ENCODE results near the gene RNF213. TPM values are rescaled to one million over a fixed set of nuclear protein-coding genes. Genes with fewer than 3 reads are reported as not detected.

The RNF213 gene
- total RNA-seq, 3 donors from 2014 or later = 135 to 143 (median 136) TPM

DNA sequence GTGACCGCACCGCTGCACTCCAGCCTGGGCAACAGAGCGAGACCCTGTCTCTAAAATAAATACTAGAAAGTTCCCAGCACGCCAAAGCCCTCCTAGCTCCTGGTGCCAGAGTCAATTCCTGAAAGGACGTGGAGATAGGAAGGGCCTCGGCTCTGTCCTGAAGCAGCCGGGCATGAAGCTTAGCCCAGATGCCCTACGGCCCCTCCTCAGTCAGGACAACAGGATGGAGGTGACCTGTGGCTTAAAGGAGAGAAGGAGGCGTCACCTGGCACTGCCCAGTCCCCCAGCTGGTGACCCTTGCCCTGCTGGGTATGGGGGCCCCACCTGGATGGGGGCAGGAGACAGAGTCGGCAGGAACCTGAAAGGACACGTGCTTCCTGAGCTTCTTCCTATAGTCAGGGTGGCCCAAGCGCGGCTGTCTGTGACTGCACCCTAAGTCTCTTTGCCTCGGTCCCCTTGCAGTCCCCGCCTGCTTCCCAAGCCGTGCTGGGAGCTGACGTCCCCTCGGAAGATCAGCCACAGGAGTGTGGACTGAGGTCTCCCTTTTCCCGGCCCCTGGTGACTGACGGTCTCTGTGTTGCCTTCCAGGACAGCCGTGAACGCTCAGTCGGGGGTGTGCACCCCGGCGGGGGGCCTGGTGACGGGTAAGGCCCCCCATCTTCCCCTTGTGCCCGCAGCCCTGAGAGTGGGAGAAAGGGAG lies 14.9 kb upstream of the RNF213 start:
- Histone ChIP-seq H3K4me3 (no peak overlapping the region), H3K4me1 (ENCODE audit: low read depth) (no peaks in the 10 kb centered on the region), H3K9me3 (no peaks in the 10 kb centered on the region), H3K36me3 (ENCODE audit: low read depth) (no peaks in the 10 kb centered on the region)
- ATAC-seq (no peak), DNase-seq (peak in 1 of 3 donors; percentile 42)
- TF ChIP-seq, protein P1, sequence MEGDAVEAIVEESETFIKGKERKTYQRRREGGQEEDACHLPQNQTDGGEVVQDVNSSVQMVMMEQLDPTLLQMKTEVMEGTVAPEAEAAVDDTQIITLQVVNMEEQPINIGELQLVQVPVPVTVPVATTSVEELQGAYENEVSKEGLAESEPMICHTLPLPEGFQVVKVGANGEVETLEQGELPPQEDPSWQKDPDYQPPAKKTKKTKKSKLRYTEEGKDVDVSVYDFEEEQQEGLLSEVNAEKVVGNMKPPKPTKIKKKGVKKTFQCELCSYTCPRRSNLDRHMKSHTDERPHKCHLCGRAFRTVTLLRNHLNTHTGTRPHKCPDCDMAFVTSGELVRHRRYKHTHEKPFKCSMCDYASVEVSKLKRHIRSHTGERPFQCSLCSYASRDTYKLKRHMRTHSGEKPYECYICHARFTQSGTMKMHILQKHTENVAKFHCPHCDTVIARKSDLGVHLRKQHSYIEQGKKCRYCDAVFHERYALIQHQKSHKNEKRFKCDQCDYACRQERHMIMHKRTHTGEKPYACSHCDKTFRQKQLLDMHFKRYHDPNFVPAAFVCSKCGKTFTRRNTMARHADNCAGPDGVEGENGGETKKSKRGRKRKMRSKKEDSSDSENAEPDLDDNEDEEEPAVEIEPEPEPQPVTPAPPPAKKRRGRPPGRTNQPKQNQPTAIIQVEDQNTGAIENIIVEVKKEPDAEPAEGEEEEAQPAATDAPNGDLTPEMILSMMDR (IDR thresholded peaks at IDR 0.05) = no peak
- intact Hi-C loops (cut with DNase I, micrococcal nuclease) = no loop called here

DNA sequence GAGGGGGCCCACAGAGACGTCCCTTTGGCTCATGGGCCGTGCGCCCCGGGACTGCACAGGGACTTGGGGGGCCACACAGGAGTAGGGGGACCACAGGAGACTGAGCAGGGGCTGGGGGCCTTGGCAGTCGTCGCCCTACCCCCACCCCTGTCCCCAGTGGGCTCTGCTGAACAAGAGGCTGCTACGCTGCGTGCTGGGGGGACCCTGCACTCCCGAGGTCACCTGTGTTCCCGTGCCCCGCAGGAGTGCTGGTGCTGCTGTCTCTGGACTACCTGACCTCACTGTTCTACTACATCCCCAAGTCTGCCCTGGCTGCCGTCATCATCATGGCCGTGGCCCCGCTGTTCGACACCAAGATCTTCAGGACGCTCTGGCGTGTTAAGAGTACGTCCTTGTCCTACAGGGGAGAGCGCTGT lies 14.4 kb upstream of the RNF213 start:
- TF ChIP-seq, protein P1 (IDR thresholded peaks at IDR 0.05) = no peak
- no peak for ATAC-seq
- H3K36me3 ChIP-seq (ENCODE audit: low read depth) = no peaks in the 10 kb centered on the region

DNA sequence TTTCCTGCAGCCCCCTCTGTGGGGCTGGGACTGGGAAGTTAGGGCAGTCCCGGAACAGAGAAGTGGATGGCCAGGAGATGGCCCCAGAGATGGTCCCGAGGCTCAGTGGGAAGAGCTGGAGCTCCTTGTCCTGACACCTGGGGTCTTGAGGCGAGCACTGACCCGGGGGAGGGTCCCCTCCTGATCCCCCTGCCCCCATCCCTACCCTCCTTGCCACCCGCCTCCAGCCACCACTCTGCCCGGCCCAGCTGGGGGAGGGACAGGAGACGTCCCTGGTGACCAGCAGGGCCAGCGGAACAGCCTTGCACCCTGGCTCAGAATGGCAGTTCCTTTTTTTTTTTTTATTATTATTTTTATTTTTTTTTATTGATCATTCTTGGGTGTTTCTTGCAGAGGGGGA lies 13.9 kb upstream of the RNF213 start:
- Histone ChIP-seq H3K4me1 (ENCODE audit: low read depth) (no peaks in the 10 kb centered on the region), H3K4me3 (no peak overlapping the region), H3K36me3 (ENCODE audit: low read depth) (no peaks in the 10 kb centered on the region), H3K9me3 (no peaks in the 10 kb centered on the region)
- intact Hi-C loops (cut with DNase I, micrococcal nuclease) = no loop called here
- DNase-seq (peak in 1 of 3 donors; percentile 24), ATAC-seq (no peak)
- TF ChIP-seq, protein P1 (IDR thresholded peaks at IDR 0.05) = no peak

More for the DNA sequence above, 14.4 kb upstream of the RNF213 start:
- no peaks in the 10 kb centered on the region for H3K9me3 ChIP-seq
- no peak overlapping the region for H3K4me3 ChIP-seq
- H3K4me1 ChIP-seq (ENCODE audit: low read depth) = no peaks in the 10 kb centered on the region
- peak in 1 of 3 donors; percentile 40 for DNase-seq
- intact Hi-C loops (cut with DNase I, micrococcal nuclease) = no loop called here

- Histone ChIP-seq H3K4me1 (ENCODE audit: low read depth) (no peaks in the 10 kb centered on the region), H3K9me3 (no peaks in the 10 kb centered on the region), H3K36me3 (ENCODE audit: low read depth) (no peaks in the 10 kb centered on the region), H3K4me3 (no peak overlapping the region)
- DNase-seq = peak in 2 of 3 donors; percentile 3 to 40
- intact Hi-C loops (cut with DNase I, micrococcal nuclease) = no loop called here
- ATAC-seq = no peak
- TF ChIP-seq, protein P1 (IDR thresholded peaks at IDR 0.05) = no peak
These were observed 13.1 kb upstream of the RNF213 start for GRCh38 chr17:80247561-80247960.

GRCh38 chr17:80248001-80248893 lies 12.4 kb upstream of the RNF213 start:
- Histone ChIP-seq H3K4me1 (ENCODE audit: low read depth) (no peaks in the 10 kb centered on the region), H3K4me3 (no peak overlapping the region), H3K36me3 (ENCODE audit: low read depth) (no peaks in the 10 kb centered on the region), H3K9me3 (no peaks in the 10 kb centered on the region)
- DNase-seq (peak in 2 of 3 donors; percentile 18 to 43), ATAC-seq (no peak)
- TF ChIP-seq, protein P1 (IDR thresholded peaks at IDR 0.05) = no peak
- intact Hi-C loops (cut with DNase I, micrococcal nuclease) = no loop called here
